HEK293 (cell line): ENCODE data around the gene FBP1.

Source experiments
- CTCF ChIP-seq: fragments of 450-650 bp; formaldehyde crosslinking; IDR thresholded peaks from 2 replicates; pipeline ENCODE4 v1.5.1; 2016; ENCODE audit warnings: missing biosample characterization, missing genetic modification characterization
- ELK4 ChIP-seq: IDR thresholded peaks from 2 replicates; pipeline ENCODE4 v1.6.1; 2011; ENCODE audit warnings: mild to moderate bottlenecking, low read depth, low read length, borderline replicate concordance
- GLI4 ChIP-seq: fragments of 450-650 bp; formaldehyde crosslinking; IDR thresholded peaks from 2 replicates; pipeline ENCODE4 v1.5.1; 2016; ENCODE audit warnings: missing biosample characterization, missing genetic modification characterization
- MEIS1 ChIP-seq: sonication (generic); formaldehyde crosslinking; IDR thresholded peaks from 2 replicates; pipeline ENCODE4 v1.8.1; 2022; ENCODE audit warnings: missing genetic modification reagents, mild to moderate bottlenecking, borderline replicate concordance
- RBAK ChIP-seq: fragments of 450-650 bp; formaldehyde crosslinking; IDR thresholded peaks from 2 replicates; pipeline ENCODE4 v1.5.1; 2016; ENCODE audit warnings: missing biosample characterization, missing genetic modification characterization
- REST ChIP-seq: fragments of 450-650 bp; formaldehyde crosslinking; IDR thresholded peaks from 2 replicates; pipeline ENCODE4 v1.5.1; 2016; ENCODE audit warnings: missing biosample characterization, missing genetic modification characterization
- ZBTB17 ChIP-seq: fragments of 450-650 bp; formaldehyde crosslinking; IDR thresholded peaks from 2 replicates; pipeline ENCODE4 v1.5.1; 2016; ENCODE audit warnings: missing biosample characterization, missing genetic modification characterization
- ZBTB44 ChIP-seq: fragments of 450-650 bp; IDR thresholded peaks from 2 replicates; pipeline ENCODE4 v1.5.1; 2018; ENCODE audit warnings: missing biosample characterization, mild to moderate bottlenecking, missing genetic modification characterization
- ZNF416 ChIP-seq: fragments of 450-650 bp; formaldehyde crosslinking; IDR thresholded peaks from 2 replicates; pipeline ENCODE4 v1.5.1; 2016; ENCODE audit warnings: missing biosample characterization, missing genetic modification characterization
- ZNF600 ChIP-seq: fragments of 450-650 bp; formaldehyde crosslinking; IDR thresholded peaks from 2 replicates; pipeline ENCODE4 v1.5.1; 2016; ENCODE audit warnings: missing biosample characterization, missing genetic modification characterization
- ZNF670 ChIP-seq: fragments of 450-650 bp; formaldehyde crosslinking; IDR thresholded peaks from 2 replicates; pipeline ENCODE4 v1.5.1; 2016; ENCODE audit warnings: missing biosample characterization, missing genetic modification characterization, low read depth
- TF ChIP-seq, protein P1 (sequence below): fragments of 450-650 bp; formaldehyde crosslinking; IDR thresholded peaks from 2 replicates; pipeline ENCODE4 v1.5.1; 2016; ENCODE audit warnings: missing biosample characterization, missing genetic modification characterization

DNA sequence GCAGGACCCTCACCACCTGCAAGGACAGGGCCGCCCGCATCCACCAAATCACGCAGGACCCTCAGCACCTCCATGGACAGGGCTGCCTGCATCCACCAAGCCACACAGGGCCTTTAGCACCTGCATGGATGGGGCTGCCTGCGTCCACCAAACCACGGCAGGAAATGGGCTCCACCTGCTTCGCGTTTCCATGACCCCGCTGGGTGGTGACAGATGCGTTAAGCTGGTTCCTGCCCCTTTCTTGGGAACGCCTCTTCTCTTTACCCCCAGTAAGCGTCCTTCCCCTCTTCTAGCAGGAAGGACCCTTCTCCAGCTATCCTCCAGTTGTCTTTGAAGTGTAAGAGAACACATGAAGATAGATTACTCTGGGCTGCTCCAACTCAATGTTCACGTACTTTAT lies 13.5 kb downstream of the FBP1 start:
- TF ChIP-seq ZNF600 (tag by site-specific recombination) (no peak), GLI4 (tag by site-specific recombination) (no peak), MEIS1 (CRISPR knock-in tag) (no peak), CTCF (tag by site-specific recombination) (no peak), ELK4 (no peak), RBAK (tag by site-specific recombination) (no peak), ZNF670 (tag by site-specific recombination) (no peak), ZNF416 (no peak), REST (no peak), ZBTB44 (no peak), ZBTB17 (tag by site-specific recombination) (no peak)
- TF ChIP-seq, protein P1, sequence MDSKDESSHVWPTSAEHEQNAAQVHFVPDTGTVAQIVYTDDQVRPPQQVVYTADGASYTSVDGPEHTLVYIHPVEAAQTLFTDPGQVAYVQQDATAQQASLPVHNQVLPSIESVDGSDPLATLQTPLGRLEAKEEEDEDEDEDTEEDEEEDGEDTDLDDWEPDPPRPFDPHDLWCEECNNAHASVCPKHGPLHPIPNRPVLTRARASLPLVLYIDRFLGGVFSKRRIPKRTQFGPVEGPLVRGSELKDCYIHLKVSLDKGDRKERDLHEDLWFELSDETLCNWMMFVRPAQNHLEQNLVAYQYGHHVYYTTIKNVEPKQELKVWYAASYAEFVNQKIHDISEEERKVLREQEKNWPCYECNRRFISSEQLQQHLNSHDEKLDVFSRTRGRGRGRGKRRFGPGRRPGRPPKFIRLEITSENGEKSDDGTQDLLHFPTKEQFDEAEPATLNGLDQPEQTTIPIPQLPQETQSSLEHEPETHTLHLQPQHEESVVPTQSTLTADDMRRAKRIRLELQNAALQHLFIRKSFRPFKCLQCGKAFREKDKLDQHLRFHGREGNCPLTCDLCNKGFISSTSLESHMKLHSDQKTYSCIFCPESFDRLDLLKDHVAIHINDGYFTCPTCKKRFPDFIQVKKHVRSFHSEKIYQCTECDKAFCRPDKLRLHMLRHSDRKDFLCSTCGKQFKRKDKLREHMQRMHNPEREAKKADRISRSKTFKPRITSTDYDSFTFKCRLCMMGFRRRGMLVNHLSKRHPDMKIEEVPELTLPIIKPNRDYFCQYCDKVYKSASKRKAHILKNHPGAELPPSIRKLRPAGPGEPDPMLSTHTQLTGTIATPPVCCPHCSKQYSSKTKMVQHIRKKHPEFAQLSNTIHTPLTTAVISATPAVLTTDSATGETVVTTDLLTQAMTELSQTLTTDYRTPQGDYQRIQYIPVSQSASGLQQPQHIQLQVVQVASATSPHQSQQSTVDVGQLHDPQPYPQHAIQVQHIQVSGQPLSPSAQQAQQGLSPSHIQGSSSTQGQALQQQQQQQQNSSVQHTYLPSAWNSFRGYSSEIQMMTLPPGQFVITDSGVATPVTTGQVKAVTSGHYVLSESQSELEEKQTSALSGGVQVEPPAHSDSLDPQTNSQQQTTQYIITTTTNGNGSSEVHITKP (tag by site-specific recombination): no peak
